HG02588 (cell line): ENCODE data around the gene SMURF1.

Experiments
- ATAC-seq: cut with Tn5 transposase; IDR thresholded peaks from one replicate; pipeline ENCODE4 v1.9.1; 2021; ENCODE audit warnings: mild to moderate bottlenecking, moderate library complexity; ENCODE audit not compliant: unreplicated experiment

Gene SMURF1

GRCh38 chr7:99141841-99142726 lies 1.8 kb downstream of the SMURF1 start:
- ATAC-seq: no peak

- no peak for ATAC-seq
These were observed 2.6 kb downstream of the SMURF1 start for GRCh38 chr7:99141334-99141733.

- ATAC-seq: no peak
These were observed 3.1 kb downstream of the SMURF1 start for GRCh38 chr7:99140813-99141212.

- no peak for ATAC-seq
These were observed 4.9 kb downstream of the SMURF1 start for GRCh38 chr7:99139036-99139435.

GRCh38 chr7:99137411-99138180 lies 6.3 kb downstream of the SMURF1 start:
- ATAC-seq: no peak

- no peak for ATAC-seq
These were observed 8.0 kb downstream of the SMURF1 start for GRCh38 chr7:99135938-99136337.

GRCh38 chr7:99133766-99134564 lies 9.9 kb downstream of the SMURF1 start:
- no peak for ATAC-seq

- ATAC-seq: no peak
These were observed 11.2 kb downstream of the SMURF1 start for GRCh38 chr7:99132595-99133321.

- ATAC-seq: no peak
These were observed 12.6 kb downstream of the SMURF1 start for GRCh38 chr7:99131290-99131689.

GRCh38 chr7:99129536-99129935 lies 14.4 kb downstream of the SMURF1 start:
- no peak for ATAC-seq

- no peak for ATAC-seq
These were observed 14.9 kb downstream of the SMURF1 start for GRCh38 chr7:99129001-99129400.

GRCh38 chr7:99128076-99128950 lies 15.6 kb downstream of the SMURF1 start:
- no peak for ATAC-seq

GRCh38 chr7:99127636-99128035 lies 16.3 kb downstream of the SMURF1 start:
- no peak for ATAC-seq

GRCh38 chr7:99126921-99127553 lies 16.9 kb downstream of the SMURF1 start:
- no peak for ATAC-seq

GRCh38 chr7:99125505-99125865 lies 18.4 kb downstream of the SMURF1 start:
- ATAC-seq: no peak

- no peak for ATAC-seq
These were observed 19.0 kb downstream of the SMURF1 start for GRCh38 chr7:99124751-99125504.

GRCh38 chr7:99124236-99124635 lies 19.7 kb downstream of the SMURF1 start:
- ATAC-seq: no peak

- no peak for ATAC-seq
These were observed 20.3 kb downstream of the SMURF1 start for GRCh38 chr7:99123571-99124033.
